Inferior parietal cortex (tissue), 1 donor: ENCODE data around the gene FUZ.

Experiments
- DNase-seq: peaks from one replicate; pipeline ENCODE4 v3.0.0-alpha.2; 2016; ENCODE audit errors: extremely low spot score

The FUZ gene

DNA sequence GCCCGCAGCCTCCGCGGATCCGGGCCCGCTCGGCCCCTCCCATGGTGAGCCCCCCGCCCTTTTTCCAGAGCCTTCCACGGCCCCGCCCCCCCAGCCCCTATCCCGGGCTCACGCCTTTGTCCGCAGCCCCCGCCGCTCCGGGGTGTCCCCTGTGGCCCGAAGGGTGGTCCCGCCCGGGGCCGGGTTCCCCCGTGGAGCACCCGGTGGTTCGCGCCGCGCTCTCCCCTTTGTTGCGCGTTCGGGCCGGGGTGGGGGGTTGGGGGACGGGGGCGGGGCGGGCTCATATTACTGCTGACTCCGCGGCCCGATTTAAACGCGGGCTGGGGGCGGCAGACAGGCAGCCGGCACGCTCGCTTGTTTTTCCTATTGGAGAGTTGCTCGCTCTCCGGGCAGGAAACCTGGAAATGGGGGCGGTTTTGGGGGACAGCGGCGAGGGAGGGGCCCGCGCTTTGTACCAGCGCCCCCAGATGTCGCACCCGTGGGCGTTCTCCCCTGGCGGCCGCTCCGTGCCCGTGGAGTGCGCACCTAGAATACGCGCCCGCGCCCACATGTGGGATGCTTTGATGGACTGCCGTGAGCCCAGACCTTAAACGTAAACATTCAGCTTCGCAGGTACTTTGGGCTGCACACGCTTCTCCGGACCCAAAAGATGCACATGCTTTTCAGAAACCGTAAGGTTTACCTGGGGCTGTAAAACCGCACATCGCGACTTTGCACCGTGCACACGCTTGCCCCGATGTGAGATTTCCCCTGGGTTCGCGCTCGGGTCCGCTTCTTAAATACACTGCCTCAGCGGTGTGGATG lies 38.6 kb upstream of the FUZ start:
- DNase-seq: no peak

GRCh38 chr19:49850487-49851342 lies 37.6 kb upstream of the FUZ start, which contains the start of gene PTOV1:
Gene PTOV1 (plus strand): TSS chr19:49851159.
- peak; percentile 94 for DNase-seq

- no peak for DNase-seq
These were observed 37.1 kb upstream of the FUZ start for GRCh38 chr19:49850221-49850486.

DNA sequence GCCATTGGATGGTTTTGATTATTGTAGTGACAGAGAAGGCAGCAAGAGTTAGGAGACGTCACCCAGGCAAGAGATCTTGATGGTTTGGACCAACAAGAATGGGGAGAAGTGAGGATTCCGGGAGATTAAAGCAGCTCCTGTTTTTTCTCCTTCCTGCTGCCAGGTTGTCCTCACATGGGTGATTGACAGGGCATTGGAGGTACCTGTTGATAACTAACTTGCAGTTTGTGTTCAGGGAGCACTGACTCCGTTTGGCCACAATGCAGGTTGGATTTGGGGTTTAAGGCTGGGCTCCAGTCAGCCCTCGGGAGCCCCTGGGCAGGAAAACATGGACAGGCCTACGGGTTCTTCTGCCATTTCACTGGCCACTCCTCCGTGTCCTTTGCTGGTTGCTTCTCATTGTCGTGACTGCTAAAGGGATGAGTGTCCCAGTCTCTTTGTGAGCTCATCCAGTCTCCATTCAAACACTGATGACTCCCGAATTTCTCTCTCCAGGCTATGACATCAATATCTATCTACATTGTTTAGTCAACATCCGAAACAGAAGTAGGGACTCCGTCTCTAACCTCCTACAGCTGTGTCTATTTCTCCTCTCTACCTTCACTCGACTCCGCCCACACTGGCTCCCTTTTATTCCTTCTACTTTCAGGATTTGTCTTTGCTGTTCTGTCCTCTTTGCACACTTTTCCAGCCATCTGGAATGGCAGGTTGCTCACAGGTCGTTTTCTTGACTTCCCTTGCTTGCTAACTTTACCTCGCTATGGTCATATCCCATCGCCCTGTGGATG lies 36.5 kb upstream of the FUZ start:
- DNase-seq: no peak

- DNase-seq: no peak
These were observed 35.8 kb upstream of the FUZ start for GRCh38 chr19:49848938-49849337.

DNA sequence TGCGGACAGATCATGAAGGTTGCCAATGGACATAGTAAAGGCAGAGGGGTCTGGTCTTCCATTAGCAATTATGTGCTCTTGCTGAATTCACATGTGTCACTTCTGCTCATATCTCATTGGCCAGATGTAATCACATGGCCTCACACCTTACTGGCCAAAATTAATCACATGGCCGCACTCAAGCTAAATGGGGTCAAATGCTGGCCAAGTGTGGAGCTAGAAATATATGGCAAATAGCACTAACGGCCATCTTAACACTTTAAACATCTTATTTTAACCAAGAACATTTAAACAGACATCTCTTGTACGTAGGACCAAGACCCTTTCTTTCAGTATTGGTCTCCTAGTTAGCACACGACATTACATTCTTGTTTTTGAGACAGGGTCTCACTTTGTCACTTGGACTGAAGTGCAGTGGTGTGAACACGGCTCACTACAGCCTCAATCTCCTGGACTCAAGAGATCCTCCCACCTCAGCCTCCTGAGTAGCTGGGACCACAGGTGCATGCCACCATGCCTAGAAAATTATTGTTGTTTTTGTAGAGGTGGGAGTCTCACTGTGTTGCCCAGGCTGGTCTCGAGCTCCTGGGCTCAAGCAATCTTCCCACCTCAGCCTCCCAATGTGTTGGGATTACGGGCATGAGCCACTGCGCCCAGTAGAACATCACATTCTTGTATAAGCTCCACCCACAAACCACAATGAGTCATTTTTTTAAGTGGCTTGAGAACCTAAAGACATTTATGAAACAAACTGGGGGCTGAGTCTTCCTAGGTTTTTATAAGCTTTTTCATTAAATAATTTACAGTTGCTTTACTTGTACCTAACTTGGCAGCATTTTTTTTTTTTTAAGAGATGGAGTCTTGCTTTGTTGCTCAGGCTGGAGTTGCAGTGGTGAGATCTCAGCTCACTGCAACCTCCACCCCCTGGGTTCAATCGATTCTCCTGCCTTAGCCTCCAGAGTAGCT lies 34.9 kb upstream of the FUZ start:
- no peak for DNase-seq

DNA sequence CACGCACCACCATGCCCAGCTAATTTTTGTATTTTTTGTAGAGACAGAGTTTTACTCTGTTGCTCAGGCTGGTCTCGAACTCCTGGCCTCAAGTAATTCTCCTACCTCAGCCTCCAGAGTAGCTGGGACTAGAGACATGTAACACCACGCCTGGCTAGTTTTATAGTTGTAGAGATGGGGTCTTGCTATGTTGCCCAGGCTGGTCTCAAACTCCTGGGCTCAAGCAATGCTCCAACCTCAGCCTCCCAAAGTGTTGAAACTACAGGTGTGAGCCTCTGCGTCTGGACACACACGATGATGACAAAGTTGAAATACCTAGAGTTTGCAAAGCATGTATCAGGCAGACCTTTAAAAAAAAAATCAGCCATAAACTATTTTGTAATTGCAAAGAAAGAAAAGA lies 33.3 kb upstream of the FUZ start:
- no peak for DNase-seq

DNA sequence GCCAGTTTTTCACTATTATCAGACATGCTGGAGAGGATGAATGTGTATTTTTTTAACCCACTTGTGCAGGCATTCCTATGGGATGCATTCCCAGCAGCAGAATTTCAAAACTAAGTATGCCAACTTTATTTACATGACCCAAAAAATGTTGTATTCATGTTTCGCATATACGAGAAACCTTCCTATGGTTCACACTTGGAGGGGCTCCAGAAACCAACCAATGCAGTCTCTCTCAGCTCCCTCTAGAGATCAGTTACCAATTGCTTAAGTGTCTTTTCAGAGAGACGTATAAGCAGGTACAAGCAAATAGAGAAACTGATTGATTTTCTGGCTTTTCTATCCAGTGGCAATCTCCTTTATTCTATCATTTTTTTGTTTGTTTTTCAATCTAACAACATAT lies 32.3 kb upstream of the FUZ start:
- no peak for DNase-seq

- no peak for DNase-seq
These were observed 31.3 kb upstream of the FUZ start for GRCh38 chr19:49844138-49845095.

GRCh38 chr19:49843265-49843664 lies 30.2 kb upstream of the FUZ start:
- DNase-seq: no peak

DNA sequence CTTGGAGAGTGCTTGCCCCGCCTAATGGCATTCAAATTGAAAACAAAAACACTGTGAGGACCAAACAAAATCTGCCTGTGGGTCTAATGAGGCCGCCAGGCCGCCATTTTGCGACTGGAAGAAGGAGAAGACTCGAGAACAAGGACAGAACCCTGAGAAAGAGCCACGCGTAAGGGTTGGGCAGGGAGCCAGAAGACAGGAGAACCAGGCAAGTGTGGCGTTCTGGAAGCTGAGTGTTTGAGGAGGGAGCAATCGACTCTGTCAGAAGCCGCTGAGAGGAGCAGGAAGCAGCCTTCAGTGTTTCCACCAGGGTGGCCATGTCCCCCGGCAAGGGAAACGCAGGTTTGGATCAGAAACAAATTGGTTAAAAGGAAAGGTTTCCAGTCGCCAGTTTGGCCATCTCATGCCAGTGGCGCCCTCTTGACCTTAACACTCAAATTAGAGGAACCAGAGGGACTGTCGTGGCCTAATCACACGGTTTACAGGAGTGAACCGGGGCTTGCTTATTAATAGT lies 27.7 kb upstream of the FUZ start:
- DNase-seq: no peak

- no peak for DNase-seq
These were observed 27.2 kb upstream of the FUZ start for GRCh38 chr19:49840321-49840720.

DNA sequence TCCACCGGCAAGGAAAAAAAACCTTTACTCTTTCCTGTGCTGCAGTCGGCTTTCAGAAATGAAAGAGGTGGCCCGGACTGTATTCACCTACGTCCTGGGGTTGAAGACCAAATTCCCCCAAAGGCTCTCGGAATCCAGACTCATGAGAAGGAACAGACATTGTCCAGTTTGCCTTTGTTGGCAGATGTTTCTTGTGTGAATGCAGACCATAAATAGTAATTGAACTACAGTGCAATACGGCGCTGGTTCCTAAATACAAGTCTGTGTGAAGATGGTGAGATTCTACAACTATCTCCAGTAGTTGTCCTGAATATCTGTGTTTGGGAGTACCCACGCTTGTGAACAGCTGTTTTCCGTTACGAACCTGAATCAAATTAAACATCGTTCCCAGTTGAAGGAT lies 26.6 kb upstream of the FUZ start:
- no peak for DNase-seq

- no peak for DNase-seq
These were observed 25.9 kb upstream of the FUZ start for GRCh38 chr19:49838885-49839588.

DNA sequence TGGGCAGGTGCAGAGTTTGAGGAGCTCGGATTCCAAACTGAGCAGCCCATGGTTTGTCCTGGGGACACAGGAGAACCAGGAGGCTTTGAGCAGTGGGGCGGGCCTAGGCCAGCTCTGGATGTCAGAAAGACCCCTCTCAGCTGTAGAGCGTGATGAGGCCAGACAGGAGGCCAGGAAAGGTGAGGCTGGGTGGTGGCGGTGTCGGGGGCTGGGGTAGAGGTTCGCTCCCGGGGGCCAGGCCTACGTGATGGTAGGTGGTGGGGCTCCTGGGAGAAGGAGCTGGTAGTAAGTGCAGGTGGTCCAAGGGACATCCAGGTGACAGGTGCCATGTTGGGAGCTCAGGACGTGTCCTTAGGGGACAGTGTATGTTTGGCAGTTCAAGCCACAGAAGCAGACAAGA lies 24.3 kb upstream of the FUZ start:
- no peak for DNase-seq

DNA sequence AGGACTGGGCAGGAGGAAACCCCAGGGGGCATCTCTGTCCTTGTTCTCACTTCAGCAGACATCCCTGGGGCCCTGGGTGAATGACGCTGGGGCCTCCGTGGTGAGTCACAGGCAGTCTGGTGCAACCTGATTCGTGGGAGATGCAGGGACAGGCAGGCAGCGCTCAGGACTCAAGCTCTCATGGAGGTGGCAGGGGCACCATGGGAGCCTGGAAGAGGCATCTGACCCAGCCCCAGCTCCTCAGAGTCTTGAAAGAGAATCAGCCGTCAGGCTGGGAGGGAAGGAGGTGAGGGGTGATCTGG lies 23.9 kb upstream of the FUZ start:
- DNase-seq: no peak

DNA sequence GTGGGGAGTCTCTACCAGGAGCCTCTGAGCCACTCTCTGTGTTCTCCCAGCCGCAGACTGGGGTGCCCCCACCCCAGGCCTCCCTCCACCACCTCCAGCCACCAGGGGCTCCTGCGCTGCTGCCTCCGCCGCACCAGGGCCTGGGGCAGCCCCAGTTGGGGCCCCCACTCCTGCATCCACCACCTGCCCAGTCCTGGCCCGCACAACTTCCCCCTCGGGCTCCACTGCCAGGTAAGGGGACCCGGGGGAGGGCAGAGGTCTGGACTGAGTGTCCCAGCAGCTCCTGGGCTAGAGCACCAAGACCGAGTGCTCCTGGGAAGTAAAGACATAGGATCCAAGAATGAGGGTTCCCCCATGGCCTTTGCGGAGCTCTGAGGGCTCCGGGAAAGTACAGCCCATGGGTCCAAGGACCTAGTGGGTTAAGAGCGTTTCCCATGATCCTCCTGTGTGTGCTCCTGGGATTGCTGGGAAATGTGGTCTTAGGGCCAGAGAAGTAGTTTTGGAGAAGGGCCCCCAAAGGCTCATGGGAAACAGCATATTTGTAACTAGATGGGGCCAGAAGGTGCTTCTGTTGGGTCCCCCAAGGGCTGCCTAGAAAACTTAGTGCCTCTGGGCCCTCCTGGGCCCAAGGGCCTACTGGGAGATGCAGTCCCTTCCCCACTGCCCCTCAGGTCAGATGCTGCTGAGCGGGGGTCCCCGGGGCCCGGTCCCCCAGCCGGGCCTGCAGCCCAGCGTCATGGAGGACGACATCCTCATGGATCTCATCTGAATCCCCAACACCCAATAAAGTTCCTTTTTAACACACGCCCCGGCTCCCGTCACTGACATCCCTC lies 23.3 kb upstream of the FUZ start:
- no peak for DNase-seq

- DNase-seq: no peak
These were observed 22.5 kb upstream of the FUZ start for GRCh38 chr19:49835562-49835961.

DNA sequence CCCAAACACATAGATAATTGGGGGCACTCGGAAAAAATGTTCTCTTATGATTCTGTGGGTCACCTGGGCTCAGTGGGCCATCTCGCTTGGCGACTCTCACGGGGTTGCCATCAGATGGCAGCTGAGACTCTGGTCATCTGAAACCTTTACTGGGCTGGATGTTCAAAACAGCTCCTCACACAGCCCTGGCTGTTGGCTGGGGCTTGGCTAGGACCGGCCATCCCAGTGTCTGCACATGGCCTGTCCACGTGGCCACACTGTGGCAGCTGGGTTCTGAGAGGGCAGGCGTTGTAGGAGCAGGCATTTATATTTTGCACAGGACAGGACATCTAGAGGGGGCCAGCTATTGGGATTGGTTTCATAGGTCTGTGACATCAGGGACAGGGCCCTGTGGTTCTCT lies 20.5 kb upstream of the FUZ start:
- no peak for DNase-seq
